22Rv1 (cell line): Measurements from ENCODE around the gene C1orf35.

Source experiments
- ZFX ChIP-seq: fragments of 450-650 bp; IDR thresholded peaks from 2 replicates; pipeline ENCODE4 v1.6.1; 2017; ENCODE audit warnings: antibody characterized with exemption, borderline replicate concordance
- TF ChIP-seq, protein P1 (sequence below): fragments of 450-650 bp; IDR thresholded peaks from 2 replicates; pipeline ENCODE4 v1.5.1; 2017; ENCODE audit warnings: mild to moderate bottlenecking

DNA sequence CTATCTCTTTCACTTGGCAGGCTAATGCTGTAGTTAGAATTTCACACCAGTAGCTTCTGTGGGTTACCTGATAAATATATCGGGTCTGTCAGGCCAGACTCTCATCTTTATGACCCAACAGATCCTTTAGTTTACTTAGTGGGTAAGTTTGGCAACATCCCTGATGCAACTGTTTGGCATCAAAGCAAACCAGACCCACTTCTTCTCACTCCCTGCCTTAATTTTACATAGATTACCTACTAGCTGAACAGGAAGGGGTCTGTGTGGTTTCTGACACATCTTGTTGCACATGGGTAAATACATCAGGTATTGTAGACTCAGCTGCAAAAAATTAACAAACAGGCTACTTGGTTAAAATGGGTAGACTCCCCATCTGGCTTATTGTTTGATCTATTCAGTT lies 33.8 kb upstream of the C1orf35 start:
- TF ChIP-seq, protein P1, sequence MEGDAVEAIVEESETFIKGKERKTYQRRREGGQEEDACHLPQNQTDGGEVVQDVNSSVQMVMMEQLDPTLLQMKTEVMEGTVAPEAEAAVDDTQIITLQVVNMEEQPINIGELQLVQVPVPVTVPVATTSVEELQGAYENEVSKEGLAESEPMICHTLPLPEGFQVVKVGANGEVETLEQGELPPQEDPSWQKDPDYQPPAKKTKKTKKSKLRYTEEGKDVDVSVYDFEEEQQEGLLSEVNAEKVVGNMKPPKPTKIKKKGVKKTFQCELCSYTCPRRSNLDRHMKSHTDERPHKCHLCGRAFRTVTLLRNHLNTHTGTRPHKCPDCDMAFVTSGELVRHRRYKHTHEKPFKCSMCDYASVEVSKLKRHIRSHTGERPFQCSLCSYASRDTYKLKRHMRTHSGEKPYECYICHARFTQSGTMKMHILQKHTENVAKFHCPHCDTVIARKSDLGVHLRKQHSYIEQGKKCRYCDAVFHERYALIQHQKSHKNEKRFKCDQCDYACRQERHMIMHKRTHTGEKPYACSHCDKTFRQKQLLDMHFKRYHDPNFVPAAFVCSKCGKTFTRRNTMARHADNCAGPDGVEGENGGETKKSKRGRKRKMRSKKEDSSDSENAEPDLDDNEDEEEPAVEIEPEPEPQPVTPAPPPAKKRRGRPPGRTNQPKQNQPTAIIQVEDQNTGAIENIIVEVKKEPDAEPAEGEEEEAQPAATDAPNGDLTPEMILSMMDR: no peak
- TF ChIP-seq ZFX: no peak
